GM12891 (cell line): ENCODE results near the gene DCP1A.

Experiments used
- DNase-seq: peaks from one replicate; pipeline ENCODE4 v3.0.0; 2011; ENCODE audit warnings: low spot score; ENCODE audit not compliant: insufficient read length
- FAIRE-seq: peaks from 2 replicates; lab custom pipeline; 2011; peaks lifted over from hg19 to GRCh38; lab: Jason Lieb, UNC
- PAX5 ChIP-seq: IDR thresholded peaks from 2 replicates; pipeline ENCODE4 v1.6.1; 2011; ENCODE audit warnings: low read length, moderate library complexity, mild to moderate bottlenecking; ENCODE audit not compliant: insufficient read depth, severe bottlenecking
- POLR2A ChIP-seq: IDR thresholded peaks from 2 replicates; pipeline ENCODE4 v1.6.1; 2011; ENCODE audit warnings: low read depth, low read length, control low read depth
- POLR2AphosphoS5 ChIP-seq: IDR thresholded peaks from 2 replicates; pipeline ENCODE4 v1.6.1; 2011; ENCODE audit warnings: low read depth, low read length, control low read depth
- POU2F2 ChIP-seq: IDR thresholded peaks from 2 replicates; pipeline ENCODE4 v1.6.1; 2011; ENCODE audit warnings: low read depth, mild to moderate bottlenecking, control low read depth, low read length, moderate library complexity
- SPI1 ChIP-seq: IDR thresholded peaks from 2 replicates; pipeline ENCODE4 v1.6.1; 2011; ENCODE audit warnings: low read depth, low read length, control low read depth
- TAF1 ChIP-seq: IDR thresholded peaks from 2 replicates; pipeline ENCODE4 v1.6.1; 2011; ENCODE audit warnings: low read depth, low read length, control low read depth

DCP1A gene

DNA sequence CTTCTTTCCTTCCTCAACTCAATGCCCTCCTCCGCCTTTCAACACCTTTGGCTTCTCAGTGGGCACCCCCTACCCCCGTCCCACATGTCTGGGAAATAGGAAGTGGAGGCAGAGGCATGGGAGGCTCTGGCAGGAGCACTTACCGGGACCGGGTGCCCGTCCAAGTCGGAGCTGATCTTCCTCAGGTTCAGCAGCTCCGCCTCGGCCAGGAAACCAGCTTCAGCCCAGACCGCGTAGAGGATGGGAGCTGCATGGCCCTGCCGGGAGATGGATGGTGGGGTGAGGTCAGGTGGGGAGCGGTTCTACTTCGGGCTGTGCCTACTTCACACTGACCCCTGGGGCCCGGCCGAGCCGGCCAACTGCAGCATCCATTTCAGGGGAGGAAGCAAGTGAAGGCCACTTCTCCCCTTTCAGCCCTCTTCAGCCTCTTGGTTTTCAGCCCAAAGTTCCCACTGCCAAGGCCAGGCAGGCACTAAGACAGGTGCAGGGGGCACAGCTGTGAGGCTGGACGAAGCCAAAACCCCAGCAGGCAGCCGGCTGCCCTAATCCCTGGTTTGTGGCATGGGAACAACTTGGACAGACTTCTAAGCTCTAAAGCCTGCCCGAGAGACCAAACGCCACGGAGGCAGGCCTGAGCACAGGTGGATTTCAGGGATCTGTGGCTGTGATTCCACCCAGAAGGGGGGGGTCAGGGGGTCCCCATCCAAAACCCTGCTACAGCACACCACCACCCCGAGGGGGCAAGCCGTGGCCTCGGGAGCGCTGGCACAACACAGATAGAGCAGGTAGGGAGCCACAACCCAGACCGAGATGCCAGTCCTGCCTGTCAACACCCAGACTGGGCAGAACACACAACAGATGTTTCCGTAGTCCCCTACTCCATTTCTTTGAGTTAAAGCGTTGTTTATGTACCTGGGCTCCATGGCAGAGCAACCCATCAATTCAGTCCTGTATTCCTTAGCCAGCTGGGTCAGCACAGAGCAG is 106.1 kb downstream of the DCP1A start:
- no peak for TF ChIP-seq POLR2A
- TF ChIP-seq POU2F2: no peak
- TF ChIP-seq TAF1: no peak
- no peak for TF ChIP-seq PAX5
- TF ChIP-seq POLR2AphosphoS5: no peak
- TF ChIP-seq SPI1: no peak
- FAIRE-seq (no peak), DNase-seq (no peak)

DNA sequence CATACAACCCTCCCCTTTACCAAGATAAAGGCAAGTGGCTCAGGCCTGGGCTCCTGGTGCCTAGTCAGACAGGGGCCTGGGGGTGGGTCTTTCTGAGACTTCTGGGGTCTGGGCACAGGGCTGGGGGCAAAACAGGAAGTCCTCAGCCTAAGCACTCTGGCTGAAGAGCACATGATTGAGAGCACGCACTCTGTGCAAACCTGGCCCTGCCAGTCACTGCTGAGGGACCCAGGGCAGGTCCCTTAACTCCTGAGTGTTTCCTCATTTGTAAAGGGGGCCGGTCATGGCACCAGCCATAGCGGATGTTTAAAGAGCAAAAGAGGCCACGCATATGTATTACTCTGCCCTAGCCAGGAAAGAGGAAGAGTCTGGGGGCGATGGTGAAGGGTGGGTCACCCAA is 107.5 kb downstream of the DCP1A start:
- no peak for TF ChIP-seq POU2F2
- no peak for TF ChIP-seq POLR2AphosphoS5
- no peak for TF ChIP-seq PAX5
- no peak for TF ChIP-seq TAF1
- no peak for TF ChIP-seq SPI1
- no peak for TF ChIP-seq POLR2A
- FAIRE-seq: no peak
- no peak for DNase-seq

DNA sequence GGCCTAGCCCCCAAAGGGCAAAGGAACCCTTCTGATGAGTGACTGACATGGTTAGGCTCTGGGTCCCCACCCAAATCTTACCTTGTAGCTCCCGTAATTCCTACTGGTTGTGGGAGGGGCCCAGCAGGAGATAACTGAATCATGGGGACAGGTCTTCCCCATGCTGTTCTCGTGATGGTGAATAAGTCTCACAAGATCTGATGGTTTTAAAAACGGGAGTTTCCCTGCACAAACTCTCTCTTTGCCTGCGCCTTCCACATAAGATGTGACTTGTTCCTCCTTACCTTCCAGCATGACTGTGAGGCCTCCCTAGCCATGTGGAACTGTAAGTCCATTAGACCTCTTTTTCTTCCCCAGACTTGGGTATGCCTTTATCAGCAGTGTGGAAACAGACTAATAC is 108.5 kb downstream of the DCP1A start:
- FAIRE-seq: no peak
- TF ChIP-seq TAF1 (no peak), POLR2AphosphoS5 (no peak), POU2F2 (no peak), PAX5 (no peak), SPI1 (no peak), POLR2A (no peak)
- DNase-seq: no peak

- FAIRE-seq (no peak), DNase-seq (no peak)
- TF ChIP-seq SPI1: no peak
- TF ChIP-seq POLR2A: no peak
- no peak for TF ChIP-seq PAX5
- TF ChIP-seq TAF1: no peak
- no peak for TF ChIP-seq POLR2AphosphoS5
Measured at GRCh38 chr3:53238051-53238850, 109.1 kb downstream of the DCP1A start.

- no peak for FAIRE-seq
- TF ChIP-seq TAF1: no peak
- TF ChIP-seq PAX5: no peak
- no peak for TF ChIP-seq POLR2A
- TF ChIP-seq POU2F2: no peak
- TF ChIP-seq POLR2AphosphoS5: no peak
- TF ChIP-seq SPI1: no peak
- no peak for DNase-seq
Measured at GRCh38 chr3:53236112-53236841, 111.1 kb downstream of the DCP1A start.

- no peak for FAIRE-seq
- DNase-seq: no peak
- TF ChIP-seq PAX5 (no peak), SPI1 (no peak), TAF1 (no peak), POLR2A (no peak), POLR2AphosphoS5 (no peak), POU2F2 (no peak)
Measured at GRCh38 chr3:53235545-53235944, 111.8 kb downstream of the DCP1A start.

DNA sequence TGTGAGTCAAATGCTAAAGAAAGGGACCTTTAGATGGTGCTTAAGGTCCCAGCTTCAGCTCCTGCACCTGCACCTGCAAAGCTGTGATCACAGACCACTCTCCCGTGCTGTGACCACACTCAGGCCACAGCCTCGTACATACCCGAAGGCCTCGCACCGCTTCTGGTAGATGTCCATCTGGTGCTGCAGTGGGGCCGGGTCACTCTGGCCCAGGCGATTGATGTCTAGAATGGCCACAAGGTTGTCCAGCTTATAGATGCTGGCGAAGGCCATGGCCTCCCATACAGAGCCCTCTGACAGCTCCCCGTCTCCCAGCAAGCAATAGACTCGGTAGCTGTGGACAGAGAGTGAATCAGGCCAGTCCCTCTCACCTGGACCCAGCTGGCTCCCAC is 112.5 kb downstream of the DCP1A start:
- FAIRE-seq (no peak), DNase-seq (no peak)
- TF ChIP-seq POU2F2: no peak
- TF ChIP-seq TAF1: no peak
- no peak for TF ChIP-seq SPI1
- TF ChIP-seq POLR2A: no peak
- TF ChIP-seq POLR2AphosphoS5: no peak
- no peak for TF ChIP-seq PAX5

DNA sequence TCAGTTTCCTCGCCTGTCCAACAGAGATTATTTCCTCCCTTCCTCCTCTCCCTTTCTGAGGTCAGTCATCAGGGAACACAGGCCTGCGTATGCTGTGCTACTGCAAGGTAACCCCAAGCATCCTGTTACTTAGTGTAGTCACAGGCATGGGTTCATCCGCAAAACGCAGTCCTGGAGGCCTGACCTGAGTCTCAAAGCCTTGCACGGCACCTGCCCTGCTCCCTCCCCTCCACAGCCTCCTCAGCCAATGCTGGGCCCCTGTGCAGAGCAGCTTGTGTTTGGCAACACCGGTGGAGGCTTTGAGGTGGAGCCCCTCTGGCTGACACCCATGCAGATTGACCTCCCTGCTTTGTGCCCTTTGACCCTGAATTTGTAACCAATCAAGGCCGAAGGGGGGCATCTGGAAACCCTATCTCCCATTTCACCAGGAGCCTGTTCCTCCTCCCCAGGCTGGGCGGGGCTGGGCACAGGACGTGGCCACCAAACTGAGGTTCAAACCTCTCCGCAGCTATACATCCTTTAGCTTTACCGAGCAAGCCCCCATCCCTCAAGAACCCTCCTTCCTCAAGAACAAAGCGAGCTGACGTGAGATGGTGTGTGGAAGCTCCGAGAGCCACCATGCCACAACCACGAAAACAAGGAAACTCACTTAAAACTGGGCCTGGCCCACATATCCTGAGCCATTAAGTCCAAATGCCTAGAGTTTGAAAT is 113.1 kb downstream of the DCP1A start:
- no peak for DNase-seq
- FAIRE-seq: no peak
- TF ChIP-seq PAX5 (no peak), POLR2AphosphoS5 (0 out of 2 replicates have a peak, but pooled peaks have one; percentile 35), POU2F2 (no peak), SPI1 (no peak), POLR2A (no peak), TAF1 (no peak)
